Mesenchymal stem cell (in vitro differentiated cells and primary cell): ENCODE data around the gene TMPRSS6.

Experiments used
- DNase-seq: peaks from one replicate; pipeline ENCODE4 v3.0.0-alpha.2; 2013
- H2AFZ ChIP-seq: one replicate; pipeline ENCODE4 v1.6.1; 2013; ENCODE audit warnings: low read depth, mild to moderate bottlenecking, control low read depth, inconsistent platforms, low read length, moderate library complexity
- H2AK5ac ChIP-seq: 2 replicates; pipeline ENCODE4 v1.6.1; 2013; ENCODE audit warnings: low read length, moderate library complexity, mild to moderate bottlenecking, inconsistent platforms; ENCODE audit not compliant: severe bottlenecking
- H2BK120ac ChIP-seq: one replicate; pipeline ENCODE4 v1.6.1; 2013; ENCODE audit warnings: low read depth, mild to moderate bottlenecking, inconsistent platforms, low read length, moderate library complexity
- H2BK12ac ChIP-seq, 2 experiments: one replicate each; pipeline ENCODE4 v1.6.1; 2013; ENCODE audit warnings: inconsistent platforms in 2 of 2, low read length in 2 of 2, mild to moderate bottlenecking in 2 of 2, moderate library complexity in 2 of 2, control low read depth in 1 of 2
- H2BK15ac ChIP-seq: one replicate; pipeline ENCODE4 v1.6.1; 2013; ENCODE audit warnings: mild to moderate bottlenecking, low read depth, inconsistent platforms; ENCODE audit not compliant: poor library complexity, severe bottlenecking
- H2BK5ac ChIP-seq: 2 replicates; pipeline ENCODE4 v1.6.1; 2013; ENCODE audit warnings: low read depth, mild to moderate bottlenecking, low read length, control low read depth, inconsistent platforms; ENCODE audit not compliant: poor library complexity, severe bottlenecking
- H3K14ac ChIP-seq, 2 experiments: one replicate each; pipeline ENCODE4 v1.6.1; 2013; ENCODE audit warnings: inconsistent platforms in 2 of 2, low read length in 2 of 2, control low read depth in 1 of 2, mild to moderate bottlenecking in 1 of 2, moderate library complexity in 1 of 2
- H3K18ac ChIP-seq, 2 experiments: one replicate each; pipeline ENCODE4 v1.6.1; 2013; ENCODE audit warnings: inconsistent platforms in 2 of 2, low read length in 2 of 2, control low read depth in 1 of 2, low read depth in 1 of 2, mild to moderate bottlenecking in 1 of 2
- H3K23ac ChIP-seq, 2 experiments: one replicate each; pipeline ENCODE4 v1.6.1; 2013; ENCODE audit warnings: inconsistent platforms in 2 of 2, low read length in 2 of 2, mild to moderate bottlenecking in 2 of 2, moderate library complexity in 2 of 2, control low read depth in 1 of 2
- H3K27ac ChIP-seq: 2 replicates; pipeline ENCODE4 v1.5.1; 2013; ENCODE audit warnings: mild to moderate bottlenecking, moderate library complexity, low read length, control low read depth, inconsistent platforms; ENCODE audit not compliant: poor library complexity, severe bottlenecking
- H3K27me3 ChIP-seq, 2 experiments: 2 replicates each; pipeline versions ENCODE4 v1.6.1 to v1.7.0; 2013; ENCODE audit warnings: low read length in 2 of 2, mild to moderate bottlenecking in 2 of 2, moderate library complexity in 2 of 2, control low read depth in 1 of 2, inconsistent platforms in 1 of 2; ENCODE audit not compliant: control insufficient read depth in 1 of 2, insufficient read depth in 1 of 2
- H3K36me3 ChIP-seq, 2 experiments: 2 replicates each; pipeline versions ENCODE4 v1.6.1 to v1.7.0; 2013; ENCODE audit warnings: low read length in 2 of 2, control low read depth in 1 of 2, inconsistent platforms in 1 of 2, low read depth in 1 of 2, mild to moderate bottlenecking in 1 of 2; ENCODE audit not compliant: insufficient read depth in 2 of 2, control insufficient read depth in 1 of 2
- H3K4ac ChIP-seq, 2 experiments: one replicate each; pipeline ENCODE4 v1.6.1; 2013; ENCODE audit warnings: inconsistent platforms in 2 of 2, low read length in 2 of 2, mild to moderate bottlenecking in 2 of 2, moderate library complexity in 2 of 2, control low read depth in 1 of 2, low read depth in 1 of 2
- H3K4me1 ChIP-seq: 2 replicates; pipeline ENCODE4 v1.6.1; 2013; ENCODE audit warnings: low read depth, low read length, control low read depth; ENCODE audit not compliant: control insufficient read depth, insufficient read depth
- H3K4me2 ChIP-seq: 2 replicates; pipeline ENCODE4 v1.6.1; 2013; ENCODE audit warnings: low read length, mild to moderate bottlenecking, inconsistent platforms; ENCODE audit not compliant: poor library complexity, severe bottlenecking
- H3K4me3 ChIP-seq, 2 experiments: 2 replicates each; pipeline versions ENCODE4 v1.5.1 to v1.7.0; 2013; ENCODE audit warnings: low read length in 2 of 2, mild to moderate bottlenecking in 2 of 2, control low read depth in 1 of 2, low read depth in 1 of 2; ENCODE audit not compliant: insufficient read depth in 1 of 2
- H3K79me1 ChIP-seq: replicated peaks from 2 replicates; pipeline ENCODE4 v1.6.1; 2013; ENCODE audit warnings: mild to moderate bottlenecking, control low read depth, low read length, inconsistent platforms; ENCODE audit not compliant: poor library complexity, severe bottlenecking
- H3K9ac ChIP-seq: 2 replicates; pipeline ENCODE4 v1.7.0; 2013; ENCODE audit warnings: mild to moderate bottlenecking, low read length, moderate library complexity
- H3K9me3 ChIP-seq: 2 replicates; pipeline ENCODE4 v1.7.0; 2013; ENCODE audit warnings: mild to moderate bottlenecking, low read length; ENCODE audit not compliant: control insufficient read depth
- H4K8ac ChIP-seq: one replicate; pipeline ENCODE4 v1.6.1; 2013; ENCODE audit warnings: inconsistent platforms, mild to moderate bottlenecking, low read length, moderate library complexity
- H4K91ac ChIP-seq: one replicate; pipeline ENCODE4 v1.6.1; 2013; ENCODE audit warnings: mild to moderate bottlenecking, low read length, inconsistent platforms
- WGBS: methylation state at CpG from one replicate; pipeline ENCODE4 v1.1.7; 2013; ENCODE audit warnings: mixed read lengths; 5-methylcytosine and 5-hydroxymethylcytosine counted together

The TMPRSS6 gene

DNA sequence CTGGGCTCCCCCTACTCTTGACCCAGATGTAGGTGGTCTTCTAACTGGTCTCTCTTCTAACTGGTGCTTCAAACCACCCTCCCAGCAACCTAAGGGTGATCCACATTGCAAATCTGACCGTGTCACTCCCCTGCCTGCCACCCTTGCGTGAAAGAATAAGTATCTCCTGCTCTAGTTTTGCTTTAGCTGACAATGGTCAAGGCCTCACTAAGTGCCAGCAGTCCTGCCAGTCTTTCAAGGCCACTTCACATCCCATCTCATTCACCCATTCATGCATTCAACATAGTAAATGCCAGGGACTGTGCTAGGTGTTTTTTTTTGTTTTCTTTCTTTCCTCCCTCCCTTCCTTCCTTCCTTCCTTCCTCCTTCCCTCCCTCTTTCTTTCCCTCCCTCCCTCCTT lies 60.3 kb downstream of the TMPRSS6 start:
- no peak overlapping the region for H3K9ac ChIP-seq
- WGBS = 65% methylated on average over 2 of the region's 2 CpGs
- H3K27ac ChIP-seq = no peak overlapping the region
- H3K4me2 ChIP-seq = no peak overlapping the region
- H4K91ac ChIP-seq = no peak overlapping the region
- peaks cover 24% of the 10 kb centered on the region for H3K4me1 ChIP-seq
- H3K23ac ChIP-seq = no peak overlapping the region
- H3K14ac ChIP-seq = no peak overlapping the region
- no peak overlapping the region for H4K8ac ChIP-seq
- H2BK120ac ChIP-seq = no peak overlapping the region
- DNase-seq = no peak
- no peaks in the 10 kb centered on the region for H3K9me3 ChIP-seq
- no peak overlapping the region for H2AFZ ChIP-seq
- H2BK5ac ChIP-seq = no peak overlapping the region
- H3K79me1 ChIP-seq = peaks cover 14% of the 10 kb centered on the region
- peaks cover 5 to 15% of the 10 kb centered on the region in 2 experiments for H3K36me3 ChIP-seq
- H2BK12ac ChIP-seq = no peak overlapping the region
- H3K27me3 ChIP-seq = no peaks in the 10 kb centered on the region
- H3K4me3 ChIP-seq = no peak overlapping the region
- no peak overlapping the region for H2BK15ac ChIP-seq
- H2AK5ac ChIP-seq = no peak overlapping the region
- no peak overlapping the region for H3K18ac ChIP-seq
- H3K4ac ChIP-seq = no peak overlapping the region

DNA sequence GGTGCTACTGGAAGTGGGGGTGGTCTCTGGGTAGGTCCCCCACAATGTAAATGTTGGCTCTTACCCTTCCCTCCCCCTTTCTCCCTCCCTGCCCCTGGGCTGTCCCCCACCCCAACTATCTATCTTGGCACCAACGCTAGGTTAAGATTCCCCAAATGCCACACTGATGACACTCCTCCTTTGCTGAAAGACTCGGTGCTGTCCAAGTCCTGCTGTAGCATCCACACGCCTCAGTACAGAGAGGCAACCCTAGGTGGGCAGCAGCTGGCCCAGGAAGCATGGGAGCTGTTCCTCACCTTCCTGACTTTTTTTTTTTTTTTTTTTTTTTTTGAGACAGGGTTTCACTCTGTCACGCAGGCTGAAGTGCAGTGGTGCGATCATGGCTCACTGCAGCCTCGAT lies 61.4 kb downstream of the TMPRSS6 start:
- no peak overlapping the region for H2AFZ ChIP-seq
- H3K4ac ChIP-seq = no peak overlapping the region
- no peak overlapping the region for H2BK5ac ChIP-seq
- H3K14ac ChIP-seq = no peak overlapping the region
- no peak overlapping the region for H2BK15ac ChIP-seq
- H3K18ac ChIP-seq = no peak overlapping the region
- peaks cover 0 to 4% of the 10 kb centered on the region in 2 experiments for H3K36me3 ChIP-seq
- H2BK12ac ChIP-seq = no peak overlapping the region
- no peak for DNase-seq
- H2AK5ac ChIP-seq = peak overlapping the region; percentile 10
- no peaks in the 10 kb centered on the region for H3K9me3 ChIP-seq
- no peak overlapping the region for H4K8ac ChIP-seq
- H3K4me1 ChIP-seq = peaks cover 30% of the 10 kb centered on the region
- no peak overlapping the region for H2BK120ac ChIP-seq
- H3K27ac ChIP-seq = no peak overlapping the region
- WGBS = 60% methylated on average over 3 of the region's 6 CpGs
- peaks cover 9% of the 10 kb centered on the region for H3K79me1 ChIP-seq
- H3K4me3 ChIP-seq = no peak overlapping the region
- H3K4me2 ChIP-seq = no peak overlapping the region
- no peak overlapping the region for H3K9ac ChIP-seq
- no peak overlapping the region for H3K23ac ChIP-seq
- H3K27me3 ChIP-seq = peaks cover 3 to 7% of the 10 kb centered on the region in 2 experiments
- H4K91ac ChIP-seq = no peak overlapping the region

GRCh38 chr22:37047006-37047405 lies 62.5 kb downstream of the TMPRSS6 start:
- H3K23ac ChIP-seq = no peak overlapping the region
- H3K4ac ChIP-seq = no peak overlapping the region
- H2BK12ac ChIP-seq = no peak overlapping the region
- H3K4me1 ChIP-seq = peaks cover 21% of the 10 kb centered on the region
- no peak overlapping the region for H3K27ac ChIP-seq
- H3K9ac ChIP-seq = no peak overlapping the region
- H3K14ac ChIP-seq = no peak overlapping the region
- H3K79me1 ChIP-seq = peaks cover under 1% of the 10 kb centered on the region
- no peak overlapping the region for H2AK5ac ChIP-seq
- no peaks in the 10 kb centered on the region for H3K9me3 ChIP-seq
- no peak overlapping the region for H4K8ac ChIP-seq
- peaks cover 6 to 9% of the 10 kb centered on the region in 2 experiments for H3K27me3 ChIP-seq
- no peak overlapping the region for H2BK15ac ChIP-seq
- H3K18ac ChIP-seq = no peak overlapping the region
- H3K4me2 ChIP-seq = no peak overlapping the region
- H3K36me3 ChIP-seq = no peaks in the 10 kb centered on the region
- no peak overlapping the region for H4K91ac ChIP-seq
- no peak for DNase-seq
- no peak overlapping the region for H3K4me3 ChIP-seq
- no peak overlapping the region for H2AFZ ChIP-seq
- 93% methylated on average over 7 of the region's 7 CpGs for WGBS
- H2BK5ac ChIP-seq = no peak overlapping the region
- H2BK120ac ChIP-seq = no peak overlapping the region

- Histone ChIP-seq H3K18ac (no peak overlapping the region), H3K4me1 (peaks cover 21% of the 10 kb centered on the region), H3K36me3 (no peaks in the 10 kb centered on the region), H3K4ac (no peak overlapping the region), H3K4me3 (no peak overlapping the region), H2AFZ (no peak overlapping the region), H2BK15ac (no peak overlapping the region), H2AK5ac (peak overlapping the region; percentile 18), H4K8ac (no peak overlapping the region), H3K4me2 (no peak overlapping the region), H3K14ac (no peak overlapping the region), H2BK5ac (no peak overlapping the region), H3K23ac (no peak overlapping the region), H2BK12ac (no peak overlapping the region), H3K9ac (no peak overlapping the region), H2BK120ac (no peak overlapping the region), H3K27ac (no peak overlapping the region), H3K9me3 (no peaks in the 10 kb centered on the region), H3K79me1 (no peaks in the 10 kb centered on the region), H4K91ac (no peak overlapping the region), H3K27me3 (peaks cover 6 to 9% of the 10 kb centered on the region in 2 experiments)
- 94% methylated on average over 6 of the region's 6 CpGs for WGBS
- DNase-seq = no peak
These were observed 62.9 kb downstream of the TMPRSS6 start for GRCh38 chr22:37046589-37046988.
